Esophagus muscularis mucosa (tissue), 4 donors: ENCODE data around the gene SH2D7. TPM values are rescaled to one million over a fixed set of nuclear protein-coding genes. Genes with fewer than 3 reads are reported as not detected.

ENCODE experiments used
- DNase-seq: peaks from one replicate; pipeline ENCODE4 v3.0.0-alpha.2; 2017; ENCODE audit errors: extremely low spot score
- H3K27ac ChIP-seq, 4 donors: fragments of 200-600 bp; sonication (generic); replicated peaks in 1 of 4; 1 replicate in 3 of 4; 2 replicates in 1 of 4; pipeline ENCODE4 v1.5.1; 2016 to 2019; ENCODE audit warnings: mild to moderate bottlenecking in 1 of 4
- H3K27me3 ChIP-seq, 4 donors: fragments of 200-600 bp; sonication (generic); one replicate each; pipeline versions ENCODE4 v1.5.1 to v1.6.0; 2016 to 2019
- H3K36me3 ChIP-seq, 4 donors: fragments of 200-600 bp; sonication (generic); one replicate each; pipeline ENCODE4 v1.5.1; 2016 to 2019
- H3K4me1 ChIP-seq, 4 donors: fragments of 200-600 bp; sonication (generic); one replicate each; pipeline ENCODE4 v1.5.1; 2016 to 2019
- H3K4me3 ChIP-seq, 4 donors: fragments of 200-600 bp; sonication (generic); 1 replicate in 2 of 4; 2 replicates in 2 of 4; pipeline ENCODE4 v1.5.1; 2016 to 2019; ENCODE audit warnings: mild to moderate bottlenecking in 4 of 4, moderate library complexity in 1 of 4
- H3K9me3 ChIP-seq, 4 donors: fragments of 200-600 bp; sonication (generic); 1 replicate in 3 of 4; 2 replicates in 1 of 4; pipeline ENCODE4 v1.5.1; 2016 to 2019
- CTCF ChIP-seq, 3 experiments: fragments of 200-600 bp in 2 of 3; fragments of 450-650 bp in 1 of 3; sonication (generic) in 2 of 3; IDR thresholded peaks; one replicate each; pipeline ENCODE4 v1.5.1; 2017 to 2019; ENCODE audit warnings: antibody characterized with exemption in 3 of 3, mild to moderate bottlenecking in 2 of 3, moderate library complexity in 1 of 3
- EP300 ChIP-seq: sonication (generic); formaldehyde crosslinking; IDR thresholded peaks from one replicate; pipeline ENCODE4 v1.6.1; 2017; ENCODE audit warnings: antibody characterized with exemption
- POLR2A ChIP-seq: fragments of 450-650 bp; IDR thresholded peaks from one replicate; pipeline ENCODE4 v1.6.1; 2017; ENCODE audit warnings: antibody characterized with exemption, moderate library complexity, mild to moderate bottlenecking, low read depth
- POLR2AphosphoS5 ChIP-seq, 2 donors: sonication (generic); formaldehyde crosslinking; IDR thresholded peaks; one replicate each; pipeline ENCODE4 v1.6.1; 2017; ENCODE audit warnings: antibody characterized with exemption in 2 of 2
- WGBS: methylation state at CpG from one replicate; pipeline ENCODE4 v1.1.5; 2018; 5-methylcytosine and 5-hydroxymethylcytosine counted together
- intact Hi-C: fragments of 100-400 bp; cut with DNase I; formaldehyde crosslinking; loops from one replicate; pipeline ENCODE4 v1.15.1; 2023
- total RNA-seq, 4 donors: library from RNA; depleted of rRNA; stranded (reverse); fragments of >200 nt; gene quantifications; one replicate each; pipeline versions ENCODE4 v1.1.0 to v1.2.1, GENCODE V29; 2016

Gene SH2D7
- total RNA-seq, 4 donors from 2014 or later, result not detected

- Histone ChIP-seq H3K27me3 (no peaks in the 10 kb centered on the region), H3K9me3 (no peaks in the 10 kb centered on the region), H3K4me3 (no peak overlapping the region), H3K27ac (no peak overlapping the region), H3K4me1 (peaks cover 0 to under 1% (median 0%) of the 10 kb centered on the region in 4 donors), H3K36me3 (no peaks in the 10 kb centered on the region)
- 92% methylated on average over 1 of the region's 3 CpGs for WGBS
- TF ChIP-seq POLR2AphosphoS5 (IDR thresholded peaks at IDR 0.05) (no peak), EP300 (no peak), POLR2A (no peak), CTCF (IDR thresholded peaks at IDR 0.05) (no peak)
- no peak for DNase-seq
- intact Hi-C loops, result no loop called here
These were observed 50.0 kb downstream of the SH2D7 start for GRCh38 chr15:78142332-78142731.

GRCh38 chr15:78146425-78147154 lies 54.2 kb downstream of the SH2D7 start:
- no peaks in the 10 kb centered on the region for H3K9me3 ChIP-seq
- peaks cover 22 to 34% (median 25%) of the 10 kb centered on the region in 4 donors for H3K4me1 ChIP-seq
- H3K4me3 ChIP-seq, result no peak overlapping the region
- 91% methylated on average over 4 of the region's 4 CpGs for WGBS
- H3K36me3 ChIP-seq, result no peaks in the 10 kb centered on the region
- no peak for TF ChIP-seq EP300
- no peak for DNase-seq
- no peak overlapping the region for H3K27ac ChIP-seq
- no peaks in the 10 kb centered on the region for H3K27me3 ChIP-seq
- intact Hi-C loops, result no loop called here

- 76% methylated on average over 6 of the region's 6 CpGs for WGBS
- H3K9me3 ChIP-seq, result no peaks in the 10 kb centered on the region
- TF ChIP-seq EP300 (no peak), POLR2AphosphoS5 (IDR thresholded peaks at IDR 0.05) (no peak), CTCF (IDR thresholded peaks at IDR 0.05) (no peak), POLR2A (no peak)
- no peaks in the 10 kb centered on the region for H3K36me3 ChIP-seq
- H3K4me1 ChIP-seq, result peaks cover 22 to 34% (median 27%) of the 10 kb centered on the region in 4 donors
- H3K4me3 ChIP-seq, result no peak overlapping the region
- DNase-seq, result no peak
- H3K27ac ChIP-seq, result no peak overlapping the region
- H3K27me3 ChIP-seq, result no peaks in the 10 kb centered on the region
- intact Hi-C loops, result no loop called here
These were observed 55.2 kb downstream of the SH2D7 start for GRCh38 chr15:78147566-78147965.

- no peak for TF ChIP-seq CTCF (IDR thresholded peaks at IDR 0.05)
- TF ChIP-seq POLR2AphosphoS5 (IDR thresholded peaks at IDR 0.05), result no peak
- TF ChIP-seq POLR2A, result no peak
- no peak for TF ChIP-seq EP300
- Histone ChIP-seq H3K9me3 (no peaks in the 10 kb centered on the region), H3K27ac (peak overlapping the region; percentile 88 to 97 (median 93)), H3K36me3 (peaks cover 0 to 5% (median 0%) of the 10 kb centered on the region in 4 donors), H3K27me3 (no peaks in the 10 kb centered on the region), H3K4me3 (peak overlapping the region; percentile 80 to 98 (median 92)), H3K4me1 (peaks cover 22 to 34% (median 27%) of the 10 kb centered on the region in 4 donors)
- WGBS, result 17% methylated on average over 14 of the region's 14 CpGs
- no peak for DNase-seq
- intact Hi-C loops, result no loop called here
These were observed 56.2 kb downstream of the SH2D7 start for GRCh38 chr15:78148392-78149067.

- TF ChIP-seq CTCF (IDR thresholded peaks at IDR 0.05) (no peak), POLR2A (peak; percentile 74), POLR2AphosphoS5 (IDR thresholded peaks at IDR 0.05) (peak; percentile 86 to 94)
- Histone ChIP-seq H3K27ac (peak within 1 kb of the TSS; percentile 88 to 97 (median 93)), H3K36me3 (peaks cover 0 to 5% (median 0%) of the 10 kb centered on the region in 4 donors), H3K4me3 (peak within 1 kb of the TSS; percentile 80 to 98 (median 92)), H3K9me3 (no peaks in the 10 kb centered on the region), H3K27me3 (no peaks in the 10 kb centered on the region), H3K4me1 (peaks cover 22 to 34% (median 27%) of the 10 kb centered on the region in 4 donors)
- intact Hi-C loops, result no loop called here
- 0% methylated on average over 6 of the region's 79 CpGs for WGBS
- DNase-seq, result peak; percentile 100
These were observed 56.9 kb downstream of the SH2D7 start, which contains the start of gene IDH3A for GRCh38 chr15:78149068-78149804. Gene IDH3A, plus strand, starts transcription at chr15:78149362. Its CDS starts 42 bp downstream, at chr15:78149404.
